Stimulated activated CD4-positive, alpha-beta T cell treated with anti-CD3 and anti-CD28 coated beads, Interleukin-12 subunit alpha, Interleukin-12 subunit beta, amount 100 ng/mL, for 4 hours (primary cell): ENCODE results near the gene RAD51B.

Source experiments
- DNase-seq: peaks from one replicate; pipeline ENCODE4 v3.0.0-alpha.2; 2020

Gene RAD51B

DNA sequence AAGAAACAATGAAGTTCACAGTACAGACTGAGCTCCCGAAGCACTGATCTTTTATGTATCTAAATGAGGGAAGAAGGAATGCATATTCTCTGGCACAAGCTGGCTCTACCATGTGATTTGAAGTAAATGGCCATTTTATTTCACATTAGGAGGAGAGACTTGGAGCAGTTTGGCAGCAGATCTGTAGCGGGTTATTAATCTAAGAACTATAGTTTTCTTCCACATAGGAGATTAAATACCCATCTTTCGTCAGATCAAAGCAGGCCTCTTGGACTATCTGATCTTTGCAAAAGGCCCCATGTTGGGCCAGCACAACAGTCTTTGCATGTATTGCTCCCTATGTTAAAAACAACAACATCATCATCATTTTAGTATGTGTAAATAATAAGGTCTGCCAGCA is 495.5 kb downstream of the RAD51B start:
- DNase-seq: no peak

DNA sequence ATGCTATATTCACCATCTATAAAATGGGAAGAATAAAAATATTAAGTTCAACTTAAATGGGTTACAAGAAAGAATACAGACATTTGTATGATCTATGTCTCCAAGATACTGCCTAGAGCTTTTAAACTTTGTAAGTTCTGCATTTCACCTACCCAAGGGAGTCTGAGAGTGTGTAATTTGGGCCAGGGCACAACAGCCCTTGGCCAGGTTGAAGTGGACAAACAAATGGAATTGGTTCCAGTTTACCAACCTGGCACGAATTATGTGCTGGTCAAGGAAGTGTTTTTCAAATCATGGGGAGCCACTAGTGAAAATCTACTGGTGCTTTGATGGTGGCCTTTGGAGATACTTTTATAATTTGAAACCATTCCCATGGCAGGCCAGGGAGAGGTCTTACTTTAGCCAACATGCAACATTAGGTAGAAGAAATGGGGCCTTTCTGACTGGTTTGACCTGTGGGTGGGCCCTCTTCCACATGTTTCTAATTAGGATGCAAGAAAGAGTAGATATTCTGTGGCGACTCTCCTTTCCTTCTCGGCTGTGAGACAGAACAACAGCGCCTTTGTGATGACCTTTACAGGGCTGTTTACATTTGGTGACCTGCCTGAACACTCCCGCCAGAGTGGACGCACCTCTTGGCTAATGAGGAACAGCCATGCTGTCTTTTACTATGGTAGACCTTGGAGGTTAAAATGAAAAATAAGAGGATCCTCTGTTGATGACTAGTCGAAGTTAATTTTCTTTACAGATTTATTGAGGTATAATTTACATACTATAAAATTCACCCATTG is 496.7 kb downstream of the RAD51B start:
- DNase-seq: no peak

DNA sequence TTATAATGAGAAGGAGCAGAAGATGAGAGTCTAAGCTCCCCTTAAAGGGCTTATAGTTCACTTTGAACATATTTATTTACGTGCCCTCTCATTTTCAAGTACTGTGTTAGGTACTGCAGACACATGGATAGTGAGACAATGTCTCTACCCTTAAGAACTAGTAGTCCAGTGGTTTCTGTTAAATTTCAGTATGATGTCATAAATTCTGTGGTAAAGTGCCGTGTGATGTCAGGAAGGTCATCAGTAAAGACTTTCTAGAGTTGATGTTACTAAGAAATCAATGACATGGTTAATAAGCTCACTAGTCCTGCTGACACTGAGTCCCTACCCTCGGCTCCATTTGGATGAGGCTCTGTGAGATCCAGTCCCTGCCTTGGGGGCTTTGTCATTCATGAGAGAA is 497.7 kb downstream of the RAD51B start:
- DNase-seq: no peak

- DNase-seq: no peak
Measured at GRCh38 chr14:68318828-68319227, 499.2 kb downstream of the RAD51B start.

GRCh38 chr14:68320495-68320894 is 500.9 kb downstream of the RAD51B start:
- DNase-seq: no peak

DNA sequence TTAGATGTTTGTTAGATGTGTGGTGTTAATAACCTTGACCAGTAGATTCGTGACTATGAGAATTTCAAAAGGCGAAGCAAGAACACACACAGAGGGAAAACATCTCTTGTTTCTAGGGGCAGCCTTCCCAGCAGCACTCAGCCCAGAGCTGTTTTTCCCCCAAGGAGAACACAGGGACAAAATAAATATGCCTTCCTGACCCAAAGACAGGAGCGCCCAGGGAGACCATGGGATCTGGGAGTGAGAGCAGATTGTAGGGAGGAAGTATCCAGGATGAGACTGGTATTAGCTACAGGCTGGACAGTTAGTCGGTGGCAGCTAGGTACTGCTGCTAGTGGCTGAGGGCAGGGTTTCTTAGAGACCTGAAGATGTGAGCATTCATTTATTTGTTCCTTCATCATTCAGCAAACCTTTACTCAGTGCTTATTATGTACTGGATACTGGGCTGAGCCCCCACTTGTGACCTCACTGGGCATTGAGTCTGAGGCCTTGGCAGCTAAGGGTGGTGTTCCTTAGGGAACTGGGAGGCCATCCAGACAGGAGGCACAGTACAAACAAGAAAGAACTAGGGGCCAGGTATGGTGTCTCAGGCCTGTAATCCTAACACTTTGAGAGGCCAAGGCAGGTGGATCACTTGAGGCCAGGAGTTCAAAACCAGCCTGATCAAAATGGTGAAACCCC is 503.5 kb downstream of the RAD51B start:
- DNase-seq: no peak

DNA sequence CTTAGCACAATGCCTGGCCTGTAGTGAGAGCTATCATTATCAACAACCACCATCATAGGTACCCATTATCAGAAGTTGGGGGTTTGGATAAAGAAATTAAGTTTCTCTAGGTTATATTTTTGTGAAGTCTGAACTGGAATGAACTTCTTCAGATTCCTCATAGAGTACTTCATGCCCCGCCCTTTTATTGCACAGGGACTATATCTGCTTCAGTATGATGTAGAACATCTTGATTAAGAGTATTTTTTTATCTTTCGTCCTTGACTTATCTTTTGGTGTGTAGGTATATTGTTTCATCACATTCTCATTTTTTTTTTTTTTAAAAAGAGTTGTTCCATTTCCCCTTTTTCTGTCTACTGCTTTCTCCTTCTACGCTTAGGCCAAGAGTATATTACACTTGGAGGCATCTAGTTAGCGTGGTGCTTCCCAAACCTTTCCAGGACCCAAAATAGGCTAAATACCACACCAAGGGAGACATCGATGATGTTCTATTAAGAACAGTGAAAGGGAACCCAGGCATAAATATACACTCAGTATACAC is 505.8 kb downstream of the RAD51B start:
- no peak for DNase-seq

DNA sequence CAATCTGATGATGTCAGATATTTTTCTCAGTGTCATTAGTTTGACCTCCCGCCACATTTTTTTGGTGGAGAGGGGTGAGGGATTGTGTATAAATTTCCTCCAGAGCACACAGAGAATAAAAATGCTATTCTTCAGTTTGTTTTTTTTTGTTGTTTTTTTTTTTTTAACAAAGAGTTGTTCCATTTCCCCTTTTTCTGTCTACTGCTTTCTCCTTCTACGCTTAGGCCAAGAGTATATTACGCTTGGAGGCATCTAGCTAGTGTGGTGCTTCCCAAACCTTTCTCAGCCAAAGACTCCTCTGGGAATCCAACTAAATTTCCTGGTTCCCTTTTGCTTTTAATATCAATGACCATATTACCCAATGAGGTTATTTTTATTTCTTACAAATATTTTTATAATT is 507.7 kb downstream of the RAD51B start:
- no peak for DNase-seq

- no peak for DNase-seq
Measured at GRCh38 chr14:68328509-68328908, 508.9 kb downstream of the RAD51B start.

- DNase-seq: no peak
Measured at GRCh38 chr14:68331426-68331825, 511.8 kb downstream of the RAD51B start.

DNA sequence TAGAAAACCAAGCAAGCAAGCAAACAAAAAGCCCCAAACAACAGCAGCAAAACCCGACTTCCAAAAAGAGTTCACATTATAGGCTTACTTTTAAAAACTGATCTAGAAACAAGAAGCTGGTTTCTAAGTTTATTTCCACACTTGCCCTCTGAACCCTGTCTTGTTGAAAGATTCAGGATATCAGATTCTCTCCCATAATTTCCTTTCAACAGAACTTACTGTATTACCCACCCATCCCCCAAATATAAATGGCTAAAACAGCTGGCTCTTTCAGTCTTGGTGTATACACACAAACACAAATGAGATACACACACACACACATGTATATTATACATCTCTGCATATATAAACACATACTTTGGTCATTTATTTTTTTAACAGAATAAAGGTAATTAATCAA is 512.4 kb downstream of the RAD51B start:
- DNase-seq: no peak

DNA sequence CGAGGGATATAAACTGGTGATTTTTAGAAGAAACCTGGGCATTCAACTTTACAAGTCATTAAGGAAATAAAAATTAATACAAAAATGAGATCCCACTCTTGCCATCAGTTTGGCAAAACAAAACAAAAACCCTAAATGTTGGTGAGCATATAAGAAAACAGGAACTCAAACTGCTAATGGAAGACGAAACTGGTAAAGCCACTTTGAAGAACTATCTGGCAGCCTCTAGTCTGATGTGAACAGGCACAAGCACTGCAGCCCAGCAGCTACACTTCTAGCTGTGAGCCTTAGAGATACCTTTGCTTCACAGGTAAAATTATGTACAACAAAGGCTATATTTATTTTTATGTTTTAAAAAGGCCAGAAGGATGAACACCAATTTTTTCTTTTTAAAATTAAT is 513.7 kb downstream of the RAD51B start:
- DNase-seq: no peak

DNA sequence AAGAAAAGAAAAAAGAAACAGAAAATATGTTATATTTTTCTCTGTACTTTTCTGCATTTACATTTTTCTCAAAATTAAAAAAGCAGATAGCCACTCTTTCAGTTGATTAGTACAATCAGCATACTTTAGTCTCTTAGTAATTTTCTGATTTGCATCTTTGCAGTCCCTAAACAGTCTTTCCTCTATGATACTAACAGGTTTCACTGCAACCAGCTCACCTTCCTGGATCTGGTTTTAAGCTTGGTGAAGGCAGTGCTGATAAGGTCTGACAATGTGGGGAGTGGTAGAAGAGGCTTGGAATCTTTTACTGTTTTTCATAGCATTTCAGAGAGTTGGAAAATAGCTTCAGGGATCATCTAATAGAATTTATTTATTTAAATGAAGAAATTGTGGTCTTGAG is 515.7 kb downstream of the RAD51B start:
- DNase-seq: no peak

DNA sequence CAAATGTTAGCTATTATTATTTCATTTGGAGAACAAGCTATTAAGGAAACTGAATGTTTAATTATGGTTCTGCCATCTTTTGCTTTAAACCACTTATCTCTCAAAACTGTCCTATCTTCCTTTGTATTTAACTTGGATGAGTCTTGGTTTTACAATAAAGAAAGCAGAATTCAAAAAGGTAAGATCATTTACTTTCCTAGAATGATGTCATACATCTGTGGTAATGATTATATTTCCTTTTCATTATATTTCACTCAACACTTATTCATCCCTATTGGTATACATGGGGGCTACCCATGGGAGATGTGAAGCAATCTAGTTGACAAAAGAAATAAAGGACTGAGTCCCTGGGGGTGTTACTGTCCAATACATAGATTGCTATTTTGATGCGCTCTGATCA is 516.6 kb downstream of the RAD51B start:
- DNase-seq: no peak

GRCh38 chr14:68337279-68337678 is 517.7 kb downstream of the RAD51B start:
- no peak for DNase-seq

DNA sequence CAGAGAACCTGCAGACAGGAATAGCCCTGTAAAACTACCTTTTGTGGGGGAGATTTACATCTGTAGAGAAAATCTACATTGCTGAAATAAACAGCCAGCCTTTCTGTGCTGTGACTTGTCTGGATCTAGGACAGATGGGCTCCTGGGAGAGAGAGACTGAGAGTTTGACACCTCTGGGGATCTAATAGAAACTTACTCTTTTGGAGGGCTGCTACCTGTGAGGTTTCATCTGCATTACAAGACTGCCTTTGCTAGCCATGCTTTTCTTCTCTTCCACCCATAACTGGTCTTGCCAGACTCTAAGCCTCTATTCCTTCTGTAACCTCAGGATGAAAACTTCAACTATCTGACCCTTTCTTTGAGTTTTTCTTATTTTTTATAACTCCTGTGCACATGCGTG is 520.7 kb downstream of the RAD51B start:
- no peak for DNase-seq

DNA sequence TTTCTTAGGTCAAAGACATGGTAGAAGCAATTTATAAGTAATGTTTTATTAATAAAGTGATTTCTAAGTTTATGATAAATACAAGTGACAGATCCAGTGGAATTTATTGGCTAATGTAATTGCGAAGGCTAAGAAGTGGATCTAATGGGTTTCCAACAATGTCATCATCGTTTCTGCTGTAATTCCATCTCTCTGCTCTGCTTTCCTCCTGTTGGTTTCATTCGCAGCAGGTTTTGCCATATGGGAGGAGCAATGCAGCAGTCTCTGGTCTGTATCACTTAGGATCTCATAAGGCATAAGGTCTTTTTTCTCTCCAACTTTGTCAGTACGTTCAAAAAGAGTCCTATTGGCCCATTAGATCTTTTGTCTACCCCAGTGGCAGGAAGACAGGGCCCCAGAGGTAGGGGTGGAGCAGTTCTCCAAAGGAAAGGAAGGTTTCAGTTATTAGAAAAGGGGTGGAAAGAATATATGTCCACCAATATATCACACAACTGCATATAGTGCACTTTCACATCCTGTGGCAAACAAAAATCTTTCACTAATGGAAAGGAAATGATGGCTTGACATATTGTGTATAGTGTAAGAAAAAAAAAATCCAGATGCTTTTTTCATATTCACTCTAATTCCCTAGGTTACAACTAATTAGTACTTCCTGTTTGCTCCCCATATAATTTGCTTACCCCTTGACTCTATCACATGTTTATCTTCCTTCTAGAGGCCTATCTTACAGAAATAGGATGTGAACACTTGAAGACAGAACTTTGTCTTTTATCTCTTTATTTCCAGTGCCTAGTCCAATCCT is 522.0 kb downstream of the RAD51B start:
- DNase-seq: no peak

GRCh38 chr14:68342216-68342763 is 522.7 kb downstream of the RAD51B start:
- no peak for DNase-seq

DNA sequence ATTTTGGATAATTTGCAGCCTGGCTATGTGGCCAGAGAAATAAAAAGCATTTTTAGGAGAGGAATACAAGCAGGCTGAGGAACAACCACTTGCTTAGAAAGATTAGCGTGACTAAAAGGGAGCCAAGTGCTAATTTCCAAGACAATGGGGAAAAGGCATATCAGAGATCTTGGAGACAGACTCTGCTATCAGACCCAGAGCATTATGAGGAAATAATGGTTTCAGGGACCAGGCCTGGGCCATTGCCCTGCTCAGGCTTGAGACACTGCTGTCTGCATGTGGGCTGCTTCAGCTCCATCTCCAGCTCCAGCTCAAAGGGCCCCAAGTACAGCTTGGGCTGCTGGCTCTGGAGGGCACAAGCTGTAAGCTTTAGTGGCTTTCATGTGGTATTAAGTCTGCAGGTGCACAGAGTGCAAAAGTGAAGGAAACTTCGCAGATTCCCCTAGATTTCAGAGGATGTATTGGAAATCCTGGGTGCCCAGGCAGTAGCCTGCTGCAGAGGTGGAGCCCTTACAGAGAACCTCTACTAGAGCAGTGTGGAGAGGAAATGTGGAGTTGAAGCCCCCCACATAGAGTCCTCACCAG is 524.0 kb downstream of the RAD51B start:
- DNase-seq: no peak

GRCh38 chr14:68345738-68346137 is 526.2 kb downstream of the RAD51B start:
- DNase-seq: no peak

GRCh38 chr14:68346556-68347343 is 527.2 kb downstream of the RAD51B start:
- no peak for DNase-seq
